ENCODE measurements around the gene MYLK4. TPM values are rescaled to one million over a fixed set of nuclear protein-coding genes. Genes with fewer than 3 reads are reported as not detected.

Gene MYLK4
- total and polyA plus RNA-seq, 2 donors (not counting 3 experiments of a cell fraction or from before 2014, with no cell fraction given) = 0.41 to 0.62 TPM

GRCh38 chr6:2653369-2654032 lies 97.2 kb downstream of the MYLK4 start:
- Histone ChIP-seq H4K20me1 (replicated peaks; ENCODE audit: control insufficient read depth, extremely low read depth, insufficient read depth, low read length) (no peaks in the 10 kb centered on the region), H3K9me3 (replicated peaks; ENCODE audit: control insufficient read depth, insufficient read depth, low read length) (no peaks in the 10 kb centered on the region), H2AFZ (ENCODE audit: low read depth, low read length) (no peak overlapping the region), H3K4me3 (replicated peaks in 1 of 3; ENCODE audit: insufficient read depth in 1 of 3, low read depth in 1 of 3, low read length in 3 of 3) (no peak overlapping the region), H3K4me2 (ENCODE audit: insufficient read depth, low read length) (no peak overlapping the region), H3K9ac (replicated peaks; ENCODE audit: extremely low read depth, insufficient read depth, low read length) (no peak overlapping the region), H3K4me1 (ENCODE audit: control insufficient read depth, extremely low read depth, insufficient read depth, low read length) (no peaks in the 10 kb centered on the region), H3K27ac (ENCODE audit: insufficient read depth, low read depth, low read length) (no peak overlapping the region), H3K27me3 (ENCODE audit: control insufficient read depth in 2 of 2, insufficient read depth in 2 of 2, low read length in 2 of 2) (peaks cover 0 to 1% of the 10 kb centered on the region in 2 experiments), H3K9me1 (replicated peaks; ENCODE audit: control insufficient read depth, extremely low read depth, insufficient read depth, low read length) (no peaks in the 10 kb centered on the region), H3K79me2 (ENCODE audit: control insufficient read depth, insufficient read depth, low read length) (no peaks in the 10 kb centered on the region), H3K36me3 (ENCODE audit: control insufficient read depth in 2 of 2, extremely low read depth in 1 of 2, insufficient read depth in 2 of 2, low read length in 2 of 2) (no peaks in the 10 kb centered on the region)
- intact Hi-C loops (cut with micrococcal nuclease) (no loop called here), dilution Hi-C loops (cut with MboI; ENCODE audit: extremely low pct_ligation_motif_present, low sequenced_read_pairs) (no loop called here)
- POLR2A ChIA-PET = no interaction called here
- CTCF ChIA-PET = interaction anchor here (1.0 to 2.5 kb wide), 4 partner anchors 8 to 19 kb away, joined by 3 to 7 read pairs (median 6); no protein-coding TSS in a partner anchor
- DNase-seq (ENCODE audit: low read depth, low spot score) = no peak
- TF ChIP-seq FOS (IDR thresholded peaks at IDR 0.05; ENCODE audit: borderline replicate concordance, insufficient read depth, low read length) (no peak), POLR2AphosphoS5 (IDR thresholded peaks at IDR 0.05; ENCODE audit: insufficient read depth, low read depth, low read length) (no peak), MYC (IDR thresholded peaks at IDR 0.05; ENCODE audit: low read depth, low read length) (no peak), POLR2A (IDR thresholded peaks at IDR 0.05; ENCODE audit: low read depth, low read length) (no peak), GATA2 (IDR thresholded peaks at IDR 0.05; ENCODE audit: insufficient read depth, insufficient read length, low read depth, low read length) (no peak), JUN (IDR thresholded peaks at IDR 0.05; ENCODE audit: borderline replicate concordance, insufficient read depth, insufficient read length, low read depth) (no peak)
- BruUV-seq (replicated peaks) = no TSS peak
- no peak for FAIRE-seq

GRCh38 chr6:2652611-2653010 lies 98.1 kb downstream of the MYLK4 start:
- H2AFZ ChIP-seq (ENCODE audit: low read depth, low read length) = no peak overlapping the region
- peak; percentile 13 for DNase-seq (ENCODE audit: low read depth, low spot score)
- no peak overlapping the region for H3K4me3 ChIP-seq (replicated peaks in 1 of 3; ENCODE audit: insufficient read depth in 1 of 3, low read depth in 1 of 3, low read length in 3 of 3)
- H4K20me1 ChIP-seq (replicated peaks; ENCODE audit: control insufficient read depth, extremely low read depth, insufficient read depth, low read length) = no peaks in the 10 kb centered on the region
- H3K9ac ChIP-seq (replicated peaks; ENCODE audit: extremely low read depth, insufficient read depth, low read length) = no peak overlapping the region
- H3K36me3 ChIP-seq (ENCODE audit: control insufficient read depth in 2 of 2, extremely low read depth in 1 of 2, insufficient read depth in 2 of 2, low read length in 2 of 2) = no peaks in the 10 kb centered on the region
- no peaks in the 10 kb centered on the region for H3K79me2 ChIP-seq (ENCODE audit: control insufficient read depth, insufficient read depth, low read length)
- H3K27me3 ChIP-seq (ENCODE audit: control insufficient read depth in 2 of 2, insufficient read depth in 2 of 2, low read length in 2 of 2) = peaks cover 0 to 1% of the 10 kb centered on the region in 2 experiments
- no peaks in the 10 kb centered on the region for H3K9me3 ChIP-seq (replicated peaks; ENCODE audit: control insufficient read depth, insufficient read depth, low read length)
- CTCF ChIA-PET = interaction anchor here (1.0 to 2.5 kb wide), 3 partner anchors 9 to 85 kb away, joined by 3 to 7 read pairs (median 5); no protein-coding TSS in a partner anchor
- no peak overlapping the region for H3K4me2 ChIP-seq (ENCODE audit: insufficient read depth, low read length)
- dilution Hi-C loops (cut with MboI; ENCODE audit: extremely low pct_ligation_motif_present, low sequenced_read_pairs) = no loop called here
- intact Hi-C loops (cut with micrococcal nuclease) = no loop called here
- H3K9me1 ChIP-seq (replicated peaks; ENCODE audit: control insufficient read depth, extremely low read depth, insufficient read depth, low read length) = no peaks in the 10 kb centered on the region
- no peak for FAIRE-seq
- POLR2A ChIA-PET = no interaction called here
- no peak overlapping the region for H3K27ac ChIP-seq (ENCODE audit: insufficient read depth, low read depth, low read length)
- no TSS peak for BruUV-seq (replicated peaks)
- no peaks in the 10 kb centered on the region for H3K4me1 ChIP-seq (ENCODE audit: control insufficient read depth, extremely low read depth, insufficient read depth, low read length)
- no peak for TF ChIP-seq CTCF (IDR thresholded peaks at IDR 0.05; ENCODE audit: extremely low read depth in 1 of 2, insufficient read depth in 1 of 2, low read depth in 1 of 2, low read length in 2 of 2)
- TF ChIP-seq GATA2 (IDR thresholded peaks at IDR 0.05; ENCODE audit: insufficient read depth, insufficient read length, low read depth, low read length) = no peak
- TF ChIP-seq FOS (IDR thresholded peaks at IDR 0.05; ENCODE audit: borderline replicate concordance, insufficient read depth, low read length) = peak; percentile 25
- TF ChIP-seq JUN (IDR thresholded peaks at IDR 0.05; ENCODE audit: borderline replicate concordance, insufficient read depth, insufficient read length, low read depth) = peak; percentile 11
